Kidney capillary endothelial cell (primary cell): ENCODE measurements around the gene SDR39U1.

Experiments
- DNase-seq: peaks from one replicate; pipeline ENCODE4 v3.0.0-alpha.2; 2018; ENCODE audit warnings: low spot score

Gene SDR39U1

GRCh38 chr14:24441904-24442239 lies 704 bp downstream of the SDR39U1 start:
- no peak for DNase-seq

GRCh38 chr14:24441485-24441884 lies 1.1 kb downstream of the SDR39U1 start:
- no peak for DNase-seq

GRCh38 chr14:24440606-24441399 lies 1.8 kb downstream of the SDR39U1 start:
- no peak for DNase-seq

- DNase-seq: no peak
Measured at GRCh38 chr14:24439830-24440605, 2.6 kb downstream of the SDR39U1 start.

- DNase-seq: no peak
Measured at GRCh38 chr14:24439257-24439656, 3.3 kb downstream of the SDR39U1 start.

GRCh38 chr14:24438223-24439097 lies 4.1 kb downstream of the SDR39U1 start:
- DNase-seq: no peak

- DNase-seq: no peak
Measured at GRCh38 chr14:24437736-24438067, 4.9 kb downstream of the SDR39U1 start.

GRCh38 chr14:24437020-24437735 lies 5.4 kb downstream of the SDR39U1 start:
- no peak for DNase-seq

GRCh38 chr14:24436355-24437019 lies 6.1 kb downstream of the SDR39U1 start:
- peak; percentile 97 for DNase-seq

- no peak for DNase-seq
Measured at GRCh38 chr14:24435998-24436354, 6.6 kb downstream of the SDR39U1 start.

- DNase-seq: no peak
Measured at GRCh38 chr14:24435192-24435810, 7.3 kb downstream of the SDR39U1 start.

GRCh38 chr14:24434676-24435075 lies 7.9 kb downstream of the SDR39U1 start:
- DNase-seq: no peak

- no peak for DNase-seq
Measured at GRCh38 chr14:24434036-24434435, 8.5 kb downstream of the SDR39U1 start.

- no peak for DNase-seq
Measured at GRCh38 chr14:24432259-24433131, 10.1 kb downstream of the SDR39U1 start.

- peak; percentile 93 for DNase-seq
Measured at GRCh38 chr14:24431569-24432258, 10.9 kb downstream of the SDR39U1 start.

GRCh38 chr14:24430682-24431568 lies 11.7 kb downstream of the SDR39U1 start:
- DNase-seq: no peak

GRCh38 chr14:24430143-24430681 lies 12.4 kb downstream of the SDR39U1 start:
- peak; percentile 77 for DNase-seq
